Measurements from ENCODE around the gene CAV1. TPM values are rescaled to one million over a fixed set of nuclear protein-coding genes. Genes with fewer than 3 reads are reported as not detected.

Gene CAV1
- total RNA-seq: 569 and 638 TPM in 2 replicates

GRCh38 chr7:116524609-116525297 lies at the start of gene CAV1:
Gene CAV1 (plus strand): TSS chr7:116525036. CDS start chr7:116525063, 27 bp downstream.

GRCh38 chr7:116499168-116500077 lies 25.4 kb upstream of the CAV1 start, which contains the start of gene CAV2:
Gene CAV2 (plus strand): TSS chr7:116499738. CDS start chr7:116499782, 44 bp downstream.

Other genes starting within 250 kb of the CAV1 start
- gene CAV2, start 25.3 kb upstream of the CAV1 start, total RNA-seq: 87.1 and 92.9 TPM in 2 replicates
- 19.9 and 20.0 TPM in 2 replicates for gene MET, start 147.2 kb downstream of the CAV1 start, total RNA-seq